ENCODE measurements around the gene TMC3. TPM values are rescaled to one million over a fixed set of nuclear protein-coding genes. Genes with fewer than 3 reads are reported as not detected.

The TMC3 gene
- total RNA-seq, 1 donor from 2014 or later, result 0.52 TPM

DNA sequence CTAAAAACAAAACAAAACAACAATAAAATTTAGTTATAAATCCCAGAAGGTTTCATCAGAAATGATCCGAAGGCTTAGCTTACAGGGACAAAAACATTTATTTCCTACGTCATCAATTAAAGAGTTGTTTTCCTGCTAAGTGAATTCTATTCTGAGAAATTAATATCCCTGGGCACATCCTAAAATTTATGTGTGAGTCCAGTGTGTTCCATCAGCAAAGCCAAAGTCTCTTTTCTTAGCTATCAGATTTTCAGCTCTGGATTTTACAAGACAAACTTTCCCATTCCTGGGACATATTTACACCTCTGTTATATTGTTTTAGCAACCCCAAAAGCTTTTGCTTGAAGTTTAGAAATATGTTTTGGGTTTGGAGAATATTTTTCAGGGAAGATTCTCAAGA, 4.4 kb upstream of the TMC3 start:
- no peaks in the 10 kb centered on the region for H3K9me3 Mint-ChIP-seq (ENCODE audit: unreplicated experiment)
- H3K4me2 ChIP-seq (ENCODE audit: low read length), result no peak overlapping the region
- H3K27me3 ChIP-seq (ENCODE audit: insufficient read depth, low read length), result peaks cover 11% of the 10 kb centered on the region
- H4K20me1 ChIP-seq (ENCODE audit: insufficient read depth, low read length), result no peaks in the 10 kb centered on the region
- H3K27ac Mint-ChIP-seq (ENCODE audit: unreplicated experiment), result no peak overlapping the region
- H3K79me2 ChIP-seq (ENCODE audit: insufficient read depth, low read length), result no peaks in the 10 kb centered on the region
- H3K36me3 ChIP-seq (ENCODE audit: insufficient read depth, low read length), result no peaks in the 10 kb centered on the region
- peaks cover 12% of the 10 kb centered on the region for H3K4me1 Mint-ChIP-seq (ENCODE audit: low read depth, unreplicated experiment)
- H3K9ac ChIP-seq (ENCODE audit: low read length), result no peak overlapping the region
- TF ChIP-seq, protein P1, sequence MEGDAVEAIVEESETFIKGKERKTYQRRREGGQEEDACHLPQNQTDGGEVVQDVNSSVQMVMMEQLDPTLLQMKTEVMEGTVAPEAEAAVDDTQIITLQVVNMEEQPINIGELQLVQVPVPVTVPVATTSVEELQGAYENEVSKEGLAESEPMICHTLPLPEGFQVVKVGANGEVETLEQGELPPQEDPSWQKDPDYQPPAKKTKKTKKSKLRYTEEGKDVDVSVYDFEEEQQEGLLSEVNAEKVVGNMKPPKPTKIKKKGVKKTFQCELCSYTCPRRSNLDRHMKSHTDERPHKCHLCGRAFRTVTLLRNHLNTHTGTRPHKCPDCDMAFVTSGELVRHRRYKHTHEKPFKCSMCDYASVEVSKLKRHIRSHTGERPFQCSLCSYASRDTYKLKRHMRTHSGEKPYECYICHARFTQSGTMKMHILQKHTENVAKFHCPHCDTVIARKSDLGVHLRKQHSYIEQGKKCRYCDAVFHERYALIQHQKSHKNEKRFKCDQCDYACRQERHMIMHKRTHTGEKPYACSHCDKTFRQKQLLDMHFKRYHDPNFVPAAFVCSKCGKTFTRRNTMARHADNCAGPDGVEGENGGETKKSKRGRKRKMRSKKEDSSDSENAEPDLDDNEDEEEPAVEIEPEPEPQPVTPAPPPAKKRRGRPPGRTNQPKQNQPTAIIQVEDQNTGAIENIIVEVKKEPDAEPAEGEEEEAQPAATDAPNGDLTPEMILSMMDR (IDR thresholded peaks at IDR 0.05; ENCODE audit: insufficient read depth, low read depth, low read length), result no peak
- no peak for TF ChIP-seq EZH2 (IDR thresholded peaks at IDR 0.05; ENCODE audit: insufficient read depth, low read length)
- FAIRE-seq, result no peak
- no peak overlapping the region for H2AFZ ChIP-seq (ENCODE audit: low read depth, low read length)
- H3K9me3 ChIP-seq (ENCODE audit: insufficient read depth, low read depth, low read length), result no peaks in the 10 kb centered on the region
- peaks cover 7% of the 10 kb centered on the region for H3K27me3 Mint-ChIP-seq (ENCODE audit: low read depth, unreplicated experiment)
- H3K4me3 Mint-ChIP-seq (ENCODE audit: unreplicated experiment), result no peak overlapping the region
- H3K4me3 ChIP-seq (ENCODE audit: insufficient read depth, low read depth, low read length), result no peak overlapping the region
- H3K4me1 ChIP-seq (ENCODE audit: insufficient read depth, low read length), result no peaks in the 10 kb centered on the region
- H3K27ac ChIP-seq (ENCODE audit: low read depth, low read length), result no peak overlapping the region
- H3K36me3 Mint-ChIP-seq (ENCODE audit: low read depth, unreplicated experiment), result no peaks in the 10 kb centered on the region
- DNase-seq (ENCODE audit: low read depth), result no peak

DNA sequence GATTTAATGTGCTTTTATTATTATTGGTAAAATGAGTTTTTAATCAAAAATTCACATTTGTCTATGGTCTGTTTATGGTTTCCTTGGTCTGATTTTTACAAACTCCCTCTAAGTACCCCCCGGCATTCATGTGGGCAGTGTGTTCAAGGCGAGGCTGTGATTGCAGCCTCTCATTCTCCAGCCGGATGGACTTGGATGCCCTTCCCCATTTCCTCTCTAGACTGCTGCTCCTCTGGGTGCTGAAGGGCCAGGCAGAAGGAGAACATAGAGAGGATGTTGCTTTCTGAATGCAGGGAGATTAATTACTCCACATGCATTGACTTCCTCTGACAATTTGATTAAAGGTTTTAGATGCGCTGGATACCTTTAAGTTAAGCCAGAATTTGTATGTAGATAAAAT, 3.9 kb upstream of the TMC3 start:
- no peak for FAIRE-seq
- no peak overlapping the region for H3K4me3 Mint-ChIP-seq (ENCODE audit: unreplicated experiment)
- H3K9me3 Mint-ChIP-seq (ENCODE audit: unreplicated experiment), result no peaks in the 10 kb centered on the region

DNA sequence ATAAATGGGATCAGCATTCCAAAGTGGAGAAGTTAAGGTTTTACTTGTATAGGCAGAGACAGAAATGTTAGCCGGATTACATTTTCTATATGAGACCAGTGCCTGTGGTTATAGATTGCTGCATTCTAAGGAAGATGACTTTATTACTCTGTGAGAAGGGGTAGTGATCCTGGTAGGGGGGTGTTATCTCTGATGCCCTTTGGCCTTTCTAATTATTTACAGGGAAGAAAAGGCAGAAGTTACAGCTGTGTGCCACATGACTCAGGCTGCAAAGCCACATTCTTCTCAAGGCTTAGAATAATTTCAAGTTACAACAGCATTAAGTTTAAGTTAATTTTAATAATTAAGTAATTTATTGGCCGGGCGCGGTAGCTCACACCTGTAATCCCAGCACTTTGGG, 2.2 kb upstream of the TMC3 start:
- TF ChIP-seq EZH2 (IDR thresholded peaks at IDR 0.05; ENCODE audit: insufficient read depth, low read length), result no peak
- H3K9me3 Mint-ChIP-seq (ENCODE audit: unreplicated experiment), result no peaks in the 10 kb centered on the region
- Histone ChIP-seq H3K9ac (ENCODE audit: low read length) (no peak overlapping the region), H3K27me3 (ENCODE audit: insufficient read depth, low read length) (peaks cover 17% of the 10 kb centered on the region), H3K4me1 (ENCODE audit: insufficient read depth, low read length) (no peaks in the 10 kb centered on the region), H3K4me2 (ENCODE audit: low read length) (no peak overlapping the region), H3K36me3 (ENCODE audit: insufficient read depth, low read length) (no peaks in the 10 kb centered on the region), H3K4me3 (ENCODE audit: insufficient read depth, low read depth, low read length) (no peak overlapping the region), H2AFZ (ENCODE audit: low read depth, low read length) (no peak overlapping the region), H3K27ac (ENCODE audit: low read depth, low read length) (no peak overlapping the region), H3K9me3 (ENCODE audit: insufficient read depth, low read depth, low read length) (no peaks in the 10 kb centered on the region), H4K20me1 (ENCODE audit: insufficient read depth, low read length) (no peaks in the 10 kb centered on the region), H3K79me2 (ENCODE audit: insufficient read depth, low read length) (no peaks in the 10 kb centered on the region)
- peaks cover 5% of the 10 kb centered on the region for H3K27me3 Mint-ChIP-seq (ENCODE audit: low read depth, unreplicated experiment)
- peaks cover 13% of the 10 kb centered on the region for H3K4me1 Mint-ChIP-seq (ENCODE audit: low read depth, unreplicated experiment)
- H3K36me3 Mint-ChIP-seq (ENCODE audit: low read depth, unreplicated experiment), result no peaks in the 10 kb centered on the region
- H3K4me3 Mint-ChIP-seq (ENCODE audit: unreplicated experiment), result no peak overlapping the region
- DNase-seq (ENCODE audit: low read depth), result no peak
- no peak overlapping the region for H3K27ac Mint-ChIP-seq (ENCODE audit: unreplicated experiment)
- no peak for FAIRE-seq

More for the DNA sequence above, 3.9 kb upstream of the TMC3 start:
- Histone ChIP-seq H3K9ac (ENCODE audit: low read length) (no peak overlapping the region), H3K27ac (ENCODE audit: low read depth, low read length) (no peak overlapping the region), H3K36me3 (ENCODE audit: insufficient read depth, low read length) (no peaks in the 10 kb centered on the region), H4K20me1 (ENCODE audit: insufficient read depth, low read length) (no peaks in the 10 kb centered on the region), H3K27me3 (ENCODE audit: insufficient read depth, low read length) (peaks cover 11% of the 10 kb centered on the region), H3K4me1 (ENCODE audit: insufficient read depth, low read length) (no peaks in the 10 kb centered on the region), H3K4me3 (ENCODE audit: insufficient read depth, low read depth, low read length) (no peak overlapping the region), H2AFZ (ENCODE audit: low read depth, low read length) (no peak overlapping the region), H3K9me3 (ENCODE audit: insufficient read depth, low read depth, low read length) (no peaks in the 10 kb centered on the region), H3K79me2 (ENCODE audit: insufficient read depth, low read length) (no peaks in the 10 kb centered on the region), H3K4me2 (ENCODE audit: low read length) (no peak overlapping the region)
- H3K4me1 Mint-ChIP-seq (ENCODE audit: low read depth, unreplicated experiment), result peaks cover 13% of the 10 kb centered on the region
- no peak for TF ChIP-seq EZH2 (IDR thresholded peaks at IDR 0.05; ENCODE audit: insufficient read depth, low read length)
- TF ChIP-seq, protein P1 (IDR thresholded peaks at IDR 0.05; ENCODE audit: insufficient read depth, low read depth, low read length), result no peak
- H3K27me3 Mint-ChIP-seq (ENCODE audit: low read depth, unreplicated experiment), result peaks cover 7% of the 10 kb centered on the region
- H3K27ac Mint-ChIP-seq (ENCODE audit: unreplicated experiment), result no peak overlapping the region
- no peak for DNase-seq (ENCODE audit: low read depth)
- no peaks in the 10 kb centered on the region for H3K36me3 Mint-ChIP-seq (ENCODE audit: low read depth, unreplicated experiment)
